OCI-M2 (cell line): ENCODE measurements around the gene CCDC141.

Experiments used
- DNase-seq: peaks from one replicate; lab custom pipeline; 2025; ENCODE audit not compliant: unreplicated experiment; lab: John Stamatoyannopoulos, UW

CCDC141 gene

GRCh38 chr2:178796079-178796677 lies 253.8 kb downstream of the CCDC141 start:
- no peak for DNase-seq

- no peak for DNase-seq
These were observed 262.0 kb downstream of the CCDC141 start for GRCh38 chr2:178787934-178788333.

GRCh38 chr2:178787155-178787554 lies 262.8 kb downstream of the CCDC141 start:
- no peak for DNase-seq

GRCh38 chr2:178783889-178784288 lies 266.0 kb downstream of the CCDC141 start:
- DNase-seq, result no peak

GRCh38 chr2:178782236-178782635 lies 267.7 kb downstream of the CCDC141 start:
- no peak for DNase-seq
